ENCODE measurements around the gene MED26. TPM values are rescaled to one million over a fixed set of nuclear protein-coding genes. Genes with fewer than 3 reads are reported as not detected.

The MED26 gene
- total and polyA plus RNA-seq, 10 of the 15 experiments (the other 5 are each of a cell fraction or from before 2014, with no cell fraction given): 1.1 to 21.4 (median 9.7) TPM

GRCh38 chr19:16585808-16586476 is 42.1 kb downstream of the MED26 start (continued):
- TF ChIP-seq CHD2 (IDR thresholded peaks at IDR 0.05; ENCODE audit: borderline replicate concordance, low read depth, low read length): peak; percentile 59; the same call in 1 of the 2 replicates
- peak; percentile 64 for TF ChIP-seq CREM (IDR thresholded peaks at IDR 0.05; ENCODE audit: low read depth)
- TF ChIP-seq BCLAF1 (IDR thresholded peaks at IDR 0.05): no peak
- TF ChIP-seq DPF2 (IDR thresholded peaks at IDR 0.05): peak; percentile 83
- peak; percentile 96 for TF ChIP-seq TCF12 (IDR thresholded peaks at IDR 0.05; ENCODE audit: low read depth, low read length)
- TF ChIP-seq ZNF687 (IDR thresholded peaks at IDR 0.05): peak; percentile 99
- no peak for TF ChIP-seq CEBPZ (IDR thresholded peaks at IDR 0.05; ENCODE audit: low read depth, low read length)
- TF ChIP-seq ZBTB40 (IDR thresholded peaks at IDR 0.05; ENCODE audit: borderline replicate concordance): no peak
- peak; percentile 95 for TF ChIP-seq BCL11A (IDR thresholded peaks at IDR 0.05; ENCODE audit: low read depth, low read length)
- TF ChIP-seq EGR1 (IDR thresholded peaks at IDR 0.05; ENCODE audit: borderline replicate concordance in 1 of 2, low read depth in 2 of 2, low read length in 2 of 2): 0 out of 3 replicates have a peak, but pooled peaks of 1 of the 2 experiments have one; percentile 27
- no peak for TF ChIP-seq E2F4 (IDR thresholded peaks at IDR 0.05; ENCODE audit: low read depth, low read length)

All from GM12878 (cell line).